Left ventricle myocardium inferior (tissue), 1 donor: ENCODE measurements around the gene HILPDA. TPM values are rescaled to one million over a fixed set of nuclear protein-coding genes. Genes with fewer than 3 reads are reported as not detected.
"Not testable (repeated sequence)": the region's sequence is repeated elsewhere in the genome, so short reads cannot be mapped to it uniquely, and the experiment has no call there.

ENCODE experiments used
- DNase-seq: peaks from one replicate; pipeline ENCODE4 v3.0.0-alpha.2; 2020
- H3K27ac ChIP-seq: fragments of 200-600 bp; replicated peaks from 2 replicates; pipeline ENCODE4 v1.8.0; 2021
- H3K27me3 ChIP-seq: fragments of 200-600 bp; 2 replicates; pipeline ENCODE4 v1.8.0; 2021; ENCODE audit warnings: low read depth
- H3K36me3 ChIP-seq: fragments of 200-600 bp; 2 replicates; pipeline ENCODE4 v1.8.0; 2021
- H3K4me1 ChIP-seq: fragments of 200-600 bp; 2 replicates; pipeline ENCODE4 v1.8.0; 2021
- H3K4me3 ChIP-seq: fragments of 200-600 bp; 2 replicates; pipeline ENCODE4 v1.8.0; 2021; ENCODE audit warnings: mild to moderate bottlenecking, moderate library complexity
- H3K9me3 ChIP-seq: fragments of 200-600 bp; replicated peaks from 2 replicates; pipeline ENCODE4 v1.8.0; 2021
- intact Hi-C: fragments of 100-400 bp; cut with micrococcal nuclease; formaldehyde crosslinking; loops from one replicate; pipeline ENCODE4 v1.11.0; 2022
- total RNA-seq: library from RNA; stranded (reverse); fragmentation: NEBNext Ultra II Directional; extraction: Animal tissue kit (Norgen Biotek cat#: 25700); gene quantifications from one replicate; pipeline ENCODE4 v1.2.1, GENCODE V29; 2021
- TF ChIP-seq, protein P1 (sequence below): fragments of 200-600 bp; IDR thresholded peaks from 2 replicates; pipeline ENCODE4 v1.8.0; 2021; ENCODE audit warnings: antibody characterized with exemption, mild to moderate bottlenecking, borderline replicate concordance
- donor health status: DM: no; HTN: yes; CAD: no; lungs with severe emphysema.

Gene HILPDA
- total RNA-seq, 1 donor from 2014 or later: 7.9 TPM

DNA sequence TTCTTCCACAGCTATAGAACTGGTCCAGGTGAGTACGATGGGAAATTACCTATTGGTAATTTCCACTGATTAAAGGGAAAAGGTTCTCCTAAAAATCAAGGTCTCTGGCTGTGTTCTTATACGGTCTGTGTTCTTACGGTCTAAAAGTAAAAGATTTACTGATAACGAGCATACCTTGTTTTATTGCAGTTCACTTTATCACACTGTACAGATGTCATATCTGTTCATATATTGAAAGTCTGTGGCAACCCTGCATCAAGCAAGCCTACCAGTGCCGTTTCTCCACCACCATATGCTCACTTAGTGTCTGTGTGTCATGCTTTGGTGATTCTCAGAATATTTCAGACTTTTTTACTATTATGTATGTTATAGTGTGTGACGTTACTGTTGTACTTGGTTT is 32.5 kb downstream of the HILPDA start:
- H3K36me3 ChIP-seq: peaks cover 46% of the 10 kb centered on the region

DNA sequence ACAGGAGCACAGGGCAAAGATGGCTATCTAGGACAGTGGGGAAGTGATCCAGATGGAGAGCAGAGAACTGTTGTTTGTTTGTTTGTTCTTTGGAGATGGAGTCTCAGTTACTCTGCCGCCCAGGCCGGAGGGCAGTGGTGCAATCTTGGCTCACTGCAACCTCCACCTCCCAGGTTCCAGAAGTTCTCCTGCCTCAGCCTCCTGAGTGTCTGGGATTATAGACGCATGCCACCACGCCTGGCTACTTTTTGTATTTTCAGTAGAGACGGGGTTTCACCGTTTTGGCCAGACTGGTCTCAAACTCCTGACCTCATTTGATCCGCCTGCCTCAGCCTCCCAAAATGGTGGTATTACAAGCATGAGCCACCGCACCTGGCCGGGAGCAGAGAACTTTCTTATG is 41.7 kb downstream of the HILPDA start:
- no peaks in the 10 kb centered on the region for H3K27me3 ChIP-seq
- no peaks in the 10 kb centered on the region for H3K9me3 ChIP-seq
- no peaks in the 10 kb centered on the region for H3K4me1 ChIP-seq
- H3K4me3 ChIP-seq: no peak overlapping the region
- intact Hi-C loops: no loop called here
- TF ChIP-seq, protein P1, sequence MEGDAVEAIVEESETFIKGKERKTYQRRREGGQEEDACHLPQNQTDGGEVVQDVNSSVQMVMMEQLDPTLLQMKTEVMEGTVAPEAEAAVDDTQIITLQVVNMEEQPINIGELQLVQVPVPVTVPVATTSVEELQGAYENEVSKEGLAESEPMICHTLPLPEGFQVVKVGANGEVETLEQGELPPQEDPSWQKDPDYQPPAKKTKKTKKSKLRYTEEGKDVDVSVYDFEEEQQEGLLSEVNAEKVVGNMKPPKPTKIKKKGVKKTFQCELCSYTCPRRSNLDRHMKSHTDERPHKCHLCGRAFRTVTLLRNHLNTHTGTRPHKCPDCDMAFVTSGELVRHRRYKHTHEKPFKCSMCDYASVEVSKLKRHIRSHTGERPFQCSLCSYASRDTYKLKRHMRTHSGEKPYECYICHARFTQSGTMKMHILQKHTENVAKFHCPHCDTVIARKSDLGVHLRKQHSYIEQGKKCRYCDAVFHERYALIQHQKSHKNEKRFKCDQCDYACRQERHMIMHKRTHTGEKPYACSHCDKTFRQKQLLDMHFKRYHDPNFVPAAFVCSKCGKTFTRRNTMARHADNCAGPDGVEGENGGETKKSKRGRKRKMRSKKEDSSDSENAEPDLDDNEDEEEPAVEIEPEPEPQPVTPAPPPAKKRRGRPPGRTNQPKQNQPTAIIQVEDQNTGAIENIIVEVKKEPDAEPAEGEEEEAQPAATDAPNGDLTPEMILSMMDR: no peak
- no peak for DNase-seq
- peaks cover 75% of the 10 kb centered on the region for H3K36me3 ChIP-seq
- no peak overlapping the region for H3K27ac ChIP-seq

More for the DNA sequence above, 32.5 kb downstream of the HILPDA start:
- H3K4me1 ChIP-seq, DNase-seq, H3K9me3 ChIP-seq, H3K4me3 ChIP-seq, H3K27ac ChIP-seq, H3K27me3 ChIP-seq, intact Hi-C loops: not testable (repeated sequence)

GRCh38 chr7:128505416-128505815 is 49.7 kb downstream of the HILPDA start:
- H3K4me3 ChIP-seq, H3K4me1 ChIP-seq, intact Hi-C loops, DNase-seq, H3K27me3 ChIP-seq, H3K27ac ChIP-seq, H3K9me3 ChIP-seq: not testable (repeated sequence)
- peaks cover 29% of the 10 kb centered on the region for H3K36me3 ChIP-seq

- H3K9me3 ChIP-seq, intact Hi-C loops, DNase-seq, H3K27me3 ChIP-seq, H3K27ac ChIP-seq, H3K4me3 ChIP-seq, H3K4me1 ChIP-seq: not testable (repeated sequence)
- H3K36me3 ChIP-seq: peaks cover 16% of the 10 kb centered on the region
Measured at GRCh38 chr7:128506819-128507218, 51.1 kb downstream of the HILPDA start.

DNA sequence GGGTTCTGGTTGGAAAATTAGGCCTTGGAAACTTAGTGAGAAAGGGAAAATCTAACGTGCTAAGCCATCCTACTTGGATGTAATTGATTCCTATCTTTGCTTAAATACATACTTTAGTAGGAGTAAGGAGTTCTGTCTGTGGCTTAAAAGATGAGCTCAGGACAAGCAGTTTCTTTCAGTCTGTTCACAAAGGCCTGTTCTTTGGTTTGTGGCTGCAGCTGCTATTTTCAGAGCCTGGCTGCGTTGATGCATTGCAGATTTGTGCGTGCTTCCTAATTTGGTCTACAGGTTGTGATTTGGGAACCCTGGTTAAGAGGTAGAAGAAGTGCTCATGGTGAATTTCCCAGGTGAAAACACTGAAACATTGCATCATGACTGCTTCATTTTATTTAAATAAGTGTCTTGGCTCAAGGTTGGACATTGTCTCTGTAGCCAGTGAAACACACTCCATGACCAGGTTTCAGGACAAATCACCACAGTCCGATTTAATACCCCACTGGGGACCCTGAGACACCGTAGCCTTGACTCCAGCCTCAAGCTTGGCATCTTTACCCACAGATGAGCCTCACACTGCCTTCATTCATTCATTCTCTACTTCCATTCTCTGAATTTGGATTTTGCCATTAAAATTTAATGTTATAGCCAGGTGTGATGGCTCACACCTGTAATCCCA is 51.8 kb downstream of the HILPDA start:
- peaks cover 12% of the 10 kb centered on the region for H3K36me3 ChIP-seq
- H3K9me3 ChIP-seq, H3K4me3 ChIP-seq, intact Hi-C loops, H3K4me1 ChIP-seq, H3K27ac ChIP-seq, DNase-seq, H3K27me3 ChIP-seq: not testable (repeated sequence)

Other genes with a start within 250 kb of the HILPDA start
- gene LEP, start 214.6 kb upstream of the HILPDA start, total RNA-seq: 0.14 TPM
- 35.7 TPM for gene RBM28, start 112.0 kb upstream of the HILPDA start, total RNA-seq
- 1.6 TPM for gene PRRT4, start 94.2 kb upstream of the HILPDA start, total RNA-seq
- gene IMPDH1, start 45.9 kb upstream of the HILPDA start, total RNA-seq: 17.4 TPM
- gene METTL2B, start 20.9 kb downstream of the HILPDA start, total RNA-seq: 19.5 TPM
- 1.6 TPM for gene GARIN1A, start 216.4 kb downstream of the HILPDA start, total RNA-seq